Endothelial cell of umbilical vein (primary cell): Measurements from ENCODE around the gene DNMT1. TPM values are rescaled to one million over a fixed set of nuclear protein-coding genes. Genes with fewer than 3 reads are reported as not detected.

Source experiments
- BruUV-seq: library from RNA; stranded (reverse); fragments of 400-500 nt; replicated peaks from 2 replicates; lab custom pipeline; 2021; lab: Mats Ljungman, UMichigan
- CTCF ChIA-PET: fragments of 300-600, 350-600 bp; sonication (Branson Sonifier 250); formaldehyde crosslinking; loops from one replicate; lab custom pipeline; 2021; ENCODE audit warnings: antibody characterized with exemption, inconsistent platforms; lab: Charles Lee
- POLR2A ChIA-PET: fragments of 300-600, 350-600 bp; sonication (Branson Sonifier 250); formaldehyde crosslinking; loops from one replicate; lab custom pipeline; 2021; ENCODE audit warnings: antibody characterized with exemption, inconsistent platforms; lab: Charles Lee
- DNase-seq: peaks from one replicate; pipeline ENCODE4 v3.0.0-alpha.2; 2011; ENCODE audit warnings: low read depth, low spot score
- FAIRE-seq: peaks from 2 replicates; lab custom pipeline; 2011; peaks lifted over from hg19 to GRCh38; lab: Jason Lieb, UNC
- H2AFZ ChIP-seq: 2 replicates; pipeline ENCODE4 v1.6.0; 2012; ENCODE audit warnings: low read depth, low read length, control low read depth, inconsistent platforms
- H3K27ac ChIP-seq: 2 replicates; pipeline ENCODE4 v1.5.1; 2011; ENCODE audit warnings: low read depth, mild to moderate bottlenecking, control low read depth, low read length, moderate library complexity; ENCODE audit not compliant: insufficient read depth
- H3K27me3 ChIP-seq, 2 experiments: 2 replicates each; pipeline versions ENCODE4 v1.6.0 to v1.6.1; 2011; ENCODE audit warnings: low read length in 2 of 2, mixed read lengths in 1 of 2; ENCODE audit not compliant: control insufficient read depth in 2 of 2, insufficient read depth in 2 of 2
- H3K36me3 ChIP-seq, 2 experiments: 2 replicates in 1 of 2; 3 replicates in 1 of 2; pipeline ENCODE4 v1.5.1; 2011; ENCODE audit warnings: low read length in 2 of 2, mild to moderate bottlenecking in 1 of 2, moderate library complexity in 1 of 2; ENCODE audit not compliant: control insufficient read depth in 2 of 2, insufficient read depth in 2 of 2; ENCODE audit errors: extremely low read depth in 1 of 2
- H3K4me1 ChIP-seq: 3 replicates; pipeline ENCODE4 v1.5.1; 2011; ENCODE audit warnings: mild to moderate bottlenecking, low read length; ENCODE audit not compliant: control insufficient read depth, insufficient read depth; ENCODE audit errors: extremely low read depth
- H3K4me2 ChIP-seq: 2 replicates; pipeline ENCODE4 v1.6.1; 2011; ENCODE audit warnings: low read length, control low read depth, mixed read lengths; ENCODE audit not compliant: insufficient read depth
- H3K4me3 ChIP-seq, 3 experiments: fragments of 200-600 bp in 1 of 3; sonication (generic), shearing (Covaris generic) in 1 of 3; replicated peaks in 1 of 3; 2 replicates each; pipeline ENCODE4 v1.5.1; 2011 to 2016; ENCODE audit warnings: control low read depth in 3 of 3, low read length in 3 of 3, mild to moderate bottlenecking in 2 of 3, inconsistent platforms in 1 of 3, low read depth in 1 of 3, moderate library complexity in 1 of 3; ENCODE audit not compliant: insufficient read depth in 1 of 3
- H3K79me2 ChIP-seq: 2 replicates; pipeline ENCODE4 v1.6.0; 2012; ENCODE audit warnings: low read length, inconsistent platforms; ENCODE audit not compliant: control insufficient read depth, insufficient read depth
- H3K9ac ChIP-seq: replicated peaks from 2 replicates; pipeline ENCODE3; 2011; ENCODE audit warnings: low read length, control low read depth; ENCODE audit not compliant: insufficient read depth; ENCODE audit errors: extremely low read depth
- H3K9me1 ChIP-seq: replicated peaks from 3 replicates; pipeline ENCODE4 v1.6.0; 2011; ENCODE audit warnings: mild to moderate bottlenecking, low read length; ENCODE audit not compliant: control insufficient read depth, insufficient read depth; ENCODE audit errors: extremely low read depth
- H3K9me3 ChIP-seq: replicated peaks from 2 replicates; pipeline ENCODE4 v1.5.1; 2012; ENCODE audit warnings: low read length, inconsistent platforms; ENCODE audit not compliant: control insufficient read depth, insufficient read depth
- H4K20me1 ChIP-seq: replicated peaks from 2 replicates; pipeline ENCODE3; 2011; ENCODE audit warnings: mild to moderate bottlenecking, low read length; ENCODE audit not compliant: control insufficient read depth, insufficient read depth; ENCODE audit errors: extremely low read depth
- CTCF ChIP-seq, 2 donors: IDR thresholded peaks; 1 replicate in 1 of 2; 2 replicates in 1 of 2; pipeline ENCODE4 v1.5.1; 2011; ENCODE audit warnings: low read length in 2 of 2, mild to moderate bottlenecking in 2 of 2, moderate library complexity in 2 of 2, control low read depth in 1 of 2, inconsistent platforms in 1 of 2, low read depth in 1 of 2; ENCODE audit not compliant: insufficient read depth in 1 of 2; ENCODE audit errors: extremely low read depth in 1 of 2
- EZH2 ChIP-seq: IDR thresholded peaks from 2 replicates; pipeline ENCODE4 v1.6.1; 2012; ENCODE audit warnings: borderline replicate concordance, low read depth, mild to moderate bottlenecking, moderate library complexity, low read length, inconsistent platforms; ENCODE audit not compliant: severe bottlenecking
- FOS ChIP-seq: IDR thresholded peaks from 2 replicates; pipeline ENCODE4 v1.6.1; 2011; ENCODE audit warnings: mild to moderate bottlenecking, low read length, moderate library complexity, borderline replicate concordance; ENCODE audit not compliant: insufficient read depth
- GATA2 ChIP-seq: IDR thresholded peaks from 2 replicates; pipeline ENCODE4 v1.7.0; 2011; ENCODE audit warnings: low read depth, mild to moderate bottlenecking, moderate library complexity, mixed read lengths, low read length; ENCODE audit not compliant: insufficient read length, insufficient read depth
- JUN ChIP-seq: IDR thresholded peaks from 2 replicates; pipeline ENCODE4 v1.6.1; 2011; ENCODE audit warnings: borderline replicate concordance, low read depth; ENCODE audit not compliant: insufficient read length, insufficient read depth
- MYC ChIP-seq: IDR thresholded peaks from one replicate; pipeline ENCODE4 v1.6.1; 2011; ENCODE audit warnings: mild to moderate bottlenecking, low read depth, low read length
- POLR2A ChIP-seq: IDR thresholded peaks from 2 replicates; pipeline ENCODE4 v1.6.1; 2012; ENCODE audit warnings: low read depth, mild to moderate bottlenecking, control low read depth, low read length
- POLR2AphosphoS5 ChIP-seq: IDR thresholded peaks from 2 replicates; pipeline ENCODE4 v1.6.1; 2012; ENCODE audit warnings: low read depth, mild to moderate bottlenecking, control low read depth, low read length, moderate library complexity; ENCODE audit not compliant: insufficient read depth
- dilution Hi-C: fragments of 300-500 bp; cut with MboI; formaldehyde crosslinking; loops from one replicate; pipeline ENCODE4 v1.15.0; 2019; ENCODE audit warnings: low sequenced_read_pairs; ENCODE audit not compliant: extremely low pct_ligation_motif_present
- intact Hi-C: fragments of 100-400 bp; cut with micrococcal nuclease; formaldehyde crosslinking; loops from one replicate; pipeline ENCODE4 v1.10.0; 2022
- polyA plus RNA-seq, 4 experiments: library from polyadenylated mRNA; depleted of rRNA in 3 of 4; stranded (reverse) in 3 of 4; unstranded in 1 of 4; fragments of >200 nt; gene quantifications; 2 replicates each; pipeline versions ENCODE4 v1.2.1 to v1.2.3, GENCODE V29; 2011 to 2012; ENCODE audit warnings: missing spikeins in 1 of 4
- total RNA-seq: library from RNA; stranded (reverse); gene quantifications from 2 replicates; pipeline ENCODE4 v1.2.3, GENCODE V29; 2021
- TF ChIP-seq, protein P1 (sequence below): IDR thresholded peaks from 2 replicates; pipeline ENCODE4 v1.6.1; 2011; ENCODE audit not compliant: insufficient read depth, insufficient read length

Gene DNMT1
- total and polyA plus RNA-seq, 2 donors (not counting 3 experiments of a cell fraction or from before 2014, with no cell fraction given), result 53.4 to 165 TPM

- peak overlapping the region; percentile 84 to 97 (median 96) for H3K4me3 ChIP-seq
- H3K79me2 ChIP-seq, result no peaks in the 10 kb centered on the region
- peak overlapping the region; percentile 53 for H3K9ac ChIP-seq
- no peak overlapping the region for H3K27ac ChIP-seq
- no peaks in the 10 kb centered on the region for H3K27me3 ChIP-seq
- intact Hi-C loops, result no loop called here
- DNase-seq (no peak), FAIRE-seq (no peak)
- H2AFZ ChIP-seq, result peak overlapping the region; percentile 96
- peaks cover 2% of the 10 kb centered on the region for H3K4me1 ChIP-seq
- peaks cover 0 to 18% of the 10 kb centered on the region in 2 experiments for H3K36me3 ChIP-seq
- H3K9me1 ChIP-seq, result no peaks in the 10 kb centered on the region
- ChIA-PET CTCF (no interaction called here), POLR2A (no interaction called here)
- no peaks in the 10 kb centered on the region for H4K20me1 ChIP-seq
- peak overlapping the region; percentile 74 for H3K4me2 ChIP-seq
- no TSS peak for BruUV-seq
- TF ChIP-seq CTCF (IDR thresholded peaks at IDR 0.05; ENCODE audit: extremely low read depth in 1 of 2, insufficient read depth in 1 of 2, low read depth in 1 of 2, low read length in 2 of 2) (no peak), MYC (no peak), EZH2 (no peak), POLR2AphosphoS5 (no peak), GATA2 (no peak), POLR2A (no peak), JUN (no peak), FOS (no peak)
- TF ChIP-seq, protein P1, sequence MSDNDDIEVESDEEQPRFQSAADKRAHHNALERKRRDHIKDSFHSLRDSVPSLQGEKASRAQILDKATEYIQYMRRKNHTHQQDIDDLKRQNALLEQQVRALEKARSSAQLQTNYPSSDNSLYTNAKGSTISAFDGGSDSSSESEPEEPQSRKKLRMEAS, result no peak
- H3K9me3 ChIP-seq, result no peaks in the 10 kb centered on the region
- dilution Hi-C loops, result no loop called here
Observed at GRCh38 chr19:10086591-10087192, 108.1 kb downstream of the DNMT1 start.
